Measurements from ENCODE around the gene SGCD. TPM values are rescaled to one million over a fixed set of nuclear protein-coding genes. Genes with fewer than 3 reads are reported as not detected.

Gene SGCD
- total RNA-seq, 2 experiments from 2014 or later = not detected

DNA sequence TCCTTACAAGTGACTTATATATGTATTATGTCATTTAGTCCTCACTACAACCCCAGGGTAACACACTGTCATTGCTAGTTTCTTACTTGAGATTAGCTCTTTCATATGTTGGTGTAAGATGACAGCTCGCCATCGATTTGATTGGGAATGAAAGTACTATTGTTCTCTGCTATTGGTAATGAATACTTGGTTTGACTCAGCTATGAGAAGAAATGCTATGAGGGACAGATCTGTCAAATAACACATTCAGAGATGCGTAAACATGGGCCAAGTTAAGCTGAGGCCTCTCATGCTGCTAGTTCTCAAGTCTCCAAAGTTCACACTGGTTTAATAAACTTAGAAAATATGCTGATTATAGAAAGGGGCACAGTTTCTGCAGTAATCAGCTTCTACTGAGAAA is 142.7 kb downstream of the SGCD start:
- Mint-ChIP-seq H3K36me3 (ENCODE audit: low read depth) (no peaks in the 10 kb centered on the region), H3K4me3 (no peak overlapping the region), H3K9me3 (peaks cover 2% of the 10 kb centered on the region), H3K27ac (no peak overlapping the region), H3K4me1 (ENCODE audit: low read depth) (peaks cover 3% of the 10 kb centered on the region), H3K27me3 (peaks cover 3% of the 10 kb centered on the region)
- ChIA-PET CTCF (interaction anchor here (0.6 kb wide), 1 partner anchor 67 kb away, joined by 3 read pairs; no protein-coding TSS in a partner anchor), POLR2A (interaction anchor here (0.6 to 1.1 kb wide), 2 partner anchors 72 to 790 kb away, joined by 3 read pairs; no protein-coding TSS in a partner anchor)
- no peak for ATAC-seq
- no peak for DNase-seq
- TF ChIP-seq CTCF (IDR thresholded peaks at IDR 0.05) = no peak
- intact Hi-C loops (cut with micrococcal nuclease) = no loop called here

GRCh38 chr5:156471893-156472292 is 144.9 kb downstream of the SGCD start:
- ChIA-PET CTCF (no interaction called here), POLR2A (no interaction called here)
- peaks cover 2% of the 10 kb centered on the region for H3K9me3 Mint-ChIP-seq
- peaks cover 3% of the 10 kb centered on the region for H3K4me1 Mint-ChIP-seq (ENCODE audit: low read depth)
- no peak for TF ChIP-seq CTCF (IDR thresholded peaks at IDR 0.05)
- H3K36me3 Mint-ChIP-seq (ENCODE audit: low read depth) = no peaks in the 10 kb centered on the region
- ATAC-seq = no peak
- no peak overlapping the region for H3K4me3 Mint-ChIP-seq
- intact Hi-C loops (cut with micrococcal nuclease) = no loop called here
- peaks cover 10% of the 10 kb centered on the region for H3K27me3 Mint-ChIP-seq
- DNase-seq = no peak
- H3K27ac Mint-ChIP-seq = no peak overlapping the region

GRCh38 chr5:156473269-156473908 is 146.4 kb downstream of the SGCD start:
- CTCF ChIA-PET = no interaction called here
- no peak for ATAC-seq

DNA sequence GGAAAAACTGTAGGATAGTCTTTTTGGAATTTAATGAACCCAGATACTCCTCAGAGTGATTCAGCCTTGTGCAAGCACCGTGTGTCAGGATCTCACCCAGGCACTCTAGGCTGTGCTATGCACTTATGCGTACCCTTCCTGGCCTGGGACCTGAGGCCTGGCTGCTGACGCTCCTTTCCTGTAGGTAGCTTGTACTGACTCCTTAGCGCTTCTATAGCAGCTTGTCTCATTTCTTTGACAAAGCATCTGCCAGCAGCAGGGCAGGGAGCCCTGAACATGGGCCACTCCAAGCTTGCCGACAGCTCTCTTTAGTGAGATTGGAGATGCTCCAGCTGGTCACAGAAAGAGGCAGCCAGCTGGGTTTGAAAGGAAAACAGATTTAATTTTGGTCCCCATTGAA is 147.3 kb downstream of the SGCD start:
- DNase-seq (no peak), ATAC-seq (no peak)
- Mint-ChIP-seq H3K4me1 (ENCODE audit: low read depth) (peaks cover 3% of the 10 kb centered on the region), H3K27ac (no peak overlapping the region), H3K27me3 (peaks cover 10% of the 10 kb centered on the region), H3K4me3 (no peak overlapping the region), H3K9me3 (peaks cover 2% of the 10 kb centered on the region), H3K36me3 (ENCODE audit: low read depth) (no peaks in the 10 kb centered on the region)
- ChIA-PET POLR2A (interaction anchor here (0.7 kb wide), 1 partner anchor 93 kb away, joined by 4 read pairs; no protein-coding TSS in a partner anchor), CTCF (no interaction called here)
- TF ChIP-seq CTCF (IDR thresholded peaks at IDR 0.05) = no peak
- intact Hi-C loops (cut with micrococcal nuclease) = no loop called here

More at GRCh38 chr5:156473269-156473908, 146.4 kb downstream of the SGCD start:
- TF ChIP-seq CTCF (IDR thresholded peaks at IDR 0.05) = no peak
- Mint-ChIP-seq H3K36me3 (ENCODE audit: low read depth) (no peaks in the 10 kb centered on the region), H3K4me1 (ENCODE audit: low read depth) (peaks cover 3% of the 10 kb centered on the region), H3K27me3 (peaks cover 10% of the 10 kb centered on the region), H3K9me3 (peaks cover 2% of the 10 kb centered on the region), H3K27ac (no peak overlapping the region), H3K4me3 (no peak overlapping the region)
- intact Hi-C loops (cut with micrococcal nuclease) = no loop called here
- POLR2A ChIA-PET = no interaction called here
- DNase-seq = no peak

Data from activated CD8-positive, alpha-beta T cell treated with anti-CD3 and anti-CD28 coated beads for 36 hours (primary cell).